ENCODE measurements around the gene OR7G1. TPM values are rescaled to one million over a fixed set of nuclear protein-coding genes. Genes with fewer than 3 reads are reported as not detected.

Gene OR7G1
- polyA plus RNA-seq, 1 donor (not counting 4 experiments of a cell fraction or from before 2014, with no cell fraction given), result not detected

GRCh38 chr19:9065457-9066014 lies 50.0 kb downstream of the OR7G1 start:
- H2AFZ ChIP-seq (ENCODE audit: control insufficient read depth, low read length), result no peak overlapping the region
- FAIRE-seq, result no peak

More at GRCh38 chr19:9065457-9066014, 50.0 kb downstream of the OR7G1 start:
- no peaks in the 10 kb centered on the region for H3K36me3 ChIP-seq (ENCODE audit: control insufficient read depth in 2 of 2, extremely low read depth in 1 of 2, insufficient read depth in 2 of 2, low read length in 2 of 2)
- H4K20me1 ChIP-seq (ENCODE audit: control insufficient read depth, extremely low read depth, insufficient read depth, low read length), result no peaks in the 10 kb centered on the region
- H3K4me3 ChIP-seq (ENCODE audit: control insufficient read depth in 2 of 3, extremely low read depth in 1 of 3, insufficient read depth in 2 of 3, low read depth in 1 of 3, low read length in 3 of 3), result no peak overlapping the region
- no peak for DNase-seq (ENCODE audit: low read depth, low spot score)
- no peak overlapping the region for H3K9ac ChIP-seq (ENCODE audit: control insufficient read depth, extremely low read depth, insufficient read depth, low read length)
- H3K27ac ChIP-seq (ENCODE audit: control insufficient read depth, insufficient read depth, low read length), result no peak overlapping the region
- no peaks in the 10 kb centered on the region for H3K27me3 ChIP-seq (ENCODE audit: control insufficient read depth, extremely low read depth, insufficient read depth, low read length)
- no peak overlapping the region for H3K4me2 ChIP-seq (ENCODE audit: control insufficient read depth, extremely low read depth, insufficient read depth, low read depth, low read length)
- H3K4me1 ChIP-seq (ENCODE audit: control insufficient read depth, extremely low read depth, insufficient read depth, low read length), result no peaks in the 10 kb centered on the region
- H3K79me2 ChIP-seq (ENCODE audit: control insufficient read depth, insufficient read depth, low read length), result no peaks in the 10 kb centered on the region
- H3K9me3 ChIP-seq (ENCODE audit: control insufficient read depth, low read depth, low read length), result no peaks in the 10 kb centered on the region
- TF ChIP-seq CTCF (optimal IDR thresholded peaks at IDR 0.05 in 1 of 3, IDR thresholded peaks at IDR 0.05 in 1 of 3, conservative IDR thresholded peaks at IDR 0.05 in 1 of 3; ENCODE audit: extremely low read depth in 1 of 3, insufficient read depth in 2 of 3, low read length in 3 of 3) (no peak), EZH2 (IDR thresholded peaks at IDR 0.05; ENCODE audit: low read length) (no peak)
- dilution Hi-C loops (cut with MboI; ENCODE audit: extremely low pct_ligation_motif_present, low sequenced_read_pairs), result no loop called here
- no peaks in the 10 kb centered on the region for H3K9me1 ChIP-seq (ENCODE audit: control insufficient read depth, extremely low read depth, insufficient read depth, low read length)

Small RNAs within 50 kb of the gene (small RNA-seq; reads per million reads assigned to genes)
- gene OR1M4P (ENCODE audit: insufficient read length in 3 of 3, low read depth in 3 of 3, low replicate concordance in 1 of 3), result 0 reads per million in 3 experiments

Other genes with a start within 250 kb of the OR7G1 start
- 0.02 to 0.04 TPM (median 0.03 TPM) in 3 replicates for gene MUC16, start 105.4 kb downstream of the OR7G1 start, polyA plus RNA-seq
- gene OR1M1, start 28.7 kb downstream of the OR7G1 start, polyA plus RNA-seq, result not detected in 3 replicates
- gene OR7G2, start 8.3 kb downstream of the OR7G1 start, polyA plus RNA-seq, result not detected in 3 replicates
- gene OR7G3, start 11.2 kb upstream of the OR7G1 start, polyA plus RNA-seq, result not detected in 3 replicates
- 15.7 to 25.9 TPM (median 21.9 TPM) in 3 replicates for gene ZNF317, start 24.6 kb upstream of the OR7G1 start, polyA plus RNA-seq
- 0.03 TPM in 1 of 3 replicates, not detected in the others for gene OR7D2, start 63.2 kb upstream of the OR7G1 start, polyA plus RNA-seq
- not detected in 3 replicates for gene OR7D4, start 103.8 kb upstream of the OR7G1 start, polyA plus RNA-seq
- gene OR7E24, start 135.2 kb upstream of the OR7G1 start, polyA plus RNA-seq, result not detected in 3 replicates
- 3.7 to 4.0 TPM (median 4.0 TPM) in 3 replicates for gene ZNF699, start 194.1 kb upstream of the OR7G1 start, polyA plus RNA-seq
- gene ZNF559, start 208.4 kb upstream of the OR7G1 start, polyA plus RNA-seq, result 6.4 to 13.1 TPM (median 12.8 TPM) in 3 replicates
- 0.53 to 2.2 TPM (median 2.0 TPM) in 3 replicates for gene ZNF177, start 247.2 kb upstream of the OR7G1 start, polyA plus RNA-seq